ENCODE measurements around the gene RPA1. TPM values are rescaled to one million over a fixed set of nuclear protein-coding genes. Genes with fewer than 3 reads are reported as not detected.

Gene RPA1
- total RNA-seq, 1 experiment from 2014 or later, result 201 TPM

DNA sequence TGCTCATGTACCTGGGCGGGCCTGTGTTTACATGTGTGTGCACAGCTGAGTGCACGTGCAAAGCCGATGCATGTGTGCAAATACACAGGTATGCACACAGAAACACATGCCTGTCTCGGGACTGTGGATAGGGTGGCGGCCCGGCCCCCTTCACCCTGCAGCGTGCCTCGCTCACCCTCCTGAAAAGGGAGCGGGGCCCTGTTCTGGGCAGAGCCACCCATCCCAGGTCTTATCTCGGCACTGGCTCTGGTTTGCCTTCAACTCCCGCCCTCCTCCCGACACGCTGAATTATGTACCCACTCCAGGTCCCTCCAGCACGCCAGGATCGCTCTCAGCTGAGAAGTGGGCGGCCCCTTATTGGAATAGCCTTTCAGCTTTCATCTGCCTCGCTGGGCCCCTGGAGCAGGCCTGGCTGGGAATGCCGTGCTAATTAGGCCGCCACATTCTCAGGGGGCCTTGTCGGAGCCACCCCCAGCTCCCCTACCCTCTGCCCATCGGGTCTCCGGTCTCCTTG is 117.5 kb downstream of the RPA1 start:
- TF ChIP-seq, protein P1, sequence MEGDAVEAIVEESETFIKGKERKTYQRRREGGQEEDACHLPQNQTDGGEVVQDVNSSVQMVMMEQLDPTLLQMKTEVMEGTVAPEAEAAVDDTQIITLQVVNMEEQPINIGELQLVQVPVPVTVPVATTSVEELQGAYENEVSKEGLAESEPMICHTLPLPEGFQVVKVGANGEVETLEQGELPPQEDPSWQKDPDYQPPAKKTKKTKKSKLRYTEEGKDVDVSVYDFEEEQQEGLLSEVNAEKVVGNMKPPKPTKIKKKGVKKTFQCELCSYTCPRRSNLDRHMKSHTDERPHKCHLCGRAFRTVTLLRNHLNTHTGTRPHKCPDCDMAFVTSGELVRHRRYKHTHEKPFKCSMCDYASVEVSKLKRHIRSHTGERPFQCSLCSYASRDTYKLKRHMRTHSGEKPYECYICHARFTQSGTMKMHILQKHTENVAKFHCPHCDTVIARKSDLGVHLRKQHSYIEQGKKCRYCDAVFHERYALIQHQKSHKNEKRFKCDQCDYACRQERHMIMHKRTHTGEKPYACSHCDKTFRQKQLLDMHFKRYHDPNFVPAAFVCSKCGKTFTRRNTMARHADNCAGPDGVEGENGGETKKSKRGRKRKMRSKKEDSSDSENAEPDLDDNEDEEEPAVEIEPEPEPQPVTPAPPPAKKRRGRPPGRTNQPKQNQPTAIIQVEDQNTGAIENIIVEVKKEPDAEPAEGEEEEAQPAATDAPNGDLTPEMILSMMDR (conservative IDR thresholded peaks at IDR 0.05), result no peak
- no peak for TF ChIP-seq EZH2 (IDR thresholded peaks at IDR 0.05; ENCODE audit: low read depth)

DNA sequence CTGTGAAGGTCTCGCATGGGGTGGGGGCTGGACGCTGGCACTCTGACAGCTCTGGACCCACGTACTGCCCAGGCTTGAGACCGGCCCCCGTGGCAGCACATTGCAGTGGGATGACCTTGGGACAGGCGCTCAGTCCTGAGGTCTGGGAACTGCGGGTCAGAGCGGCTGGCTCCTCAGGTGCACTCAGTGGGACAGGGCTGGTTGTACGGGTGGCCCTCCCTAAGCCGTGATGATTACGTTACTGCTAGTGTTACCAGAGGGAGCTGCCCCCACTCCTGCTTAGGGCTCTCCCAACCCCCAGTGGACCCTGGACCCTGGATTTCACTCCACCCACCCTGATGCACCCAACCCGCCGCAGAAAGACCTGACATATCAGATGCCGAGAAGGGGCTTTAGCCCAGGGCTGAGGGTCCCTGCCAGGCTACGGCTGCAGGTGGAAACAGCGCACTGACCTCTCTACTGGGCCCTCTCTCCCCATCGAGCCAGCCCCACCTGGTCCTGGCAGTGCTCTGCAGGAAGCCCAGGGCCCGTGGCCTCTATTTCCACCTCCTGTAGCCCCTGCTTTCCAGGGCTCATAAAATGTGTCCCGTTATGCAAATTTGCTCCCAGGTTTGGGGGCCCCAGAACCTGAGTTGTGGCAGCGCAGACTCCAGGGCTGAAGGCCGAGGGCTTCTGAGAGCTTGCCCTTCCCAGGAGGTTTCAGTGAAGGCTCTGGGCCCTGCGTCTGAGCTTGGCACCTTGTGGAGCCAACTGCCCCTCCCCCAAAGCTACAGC is 118.1 kb downstream of the RPA1 start:
- Histone ChIP-seq H3K27me3 (ENCODE audit: insufficient read depth, low read depth) (no peaks in the 10 kb centered on the region), H3K4me1 (replicated peaks; ENCODE audit: insufficient read depth) (no peaks in the 10 kb centered on the region), H3K36me3 (ENCODE audit: low read depth) (no peaks in the 10 kb centered on the region), H4K20me1 (ENCODE audit: insufficient read depth) (no peaks in the 10 kb centered on the region), H3K4me2 (no peak overlapping the region), H3K79me2 (ENCODE audit: low read depth) (no peaks in the 10 kb centered on the region), H3K27ac (no peak overlapping the region), H3K9me3 (ENCODE audit: insufficient read depth, low read depth) (no peaks in the 10 kb centered on the region), H2AFZ (no peak overlapping the region), H3K9me2 (ENCODE audit: insufficient read depth) (no peaks in the 10 kb centered on the region), H3F3A (ENCODE audit: insufficient read depth, low read depth) (peaks cover 14% of the 10 kb centered on the region; the same call in 1 of the 2 replicates), H3K4me3 (no peak overlapping the region)
- no TSS peak for BruUV-seq (replicated peaks)
- POLR2A ChIA-PET (ENCODE audit: unreplicated experiment), result no interaction called here
- intact Hi-C loops (cut with micrococcal nuclease; ENCODE audit: unreplicated experiment), result no loop called here
- no peak for TF ChIP-seq EZH2 (IDR thresholded peaks at IDR 0.05; ENCODE audit: low read depth)
- TF ChIP-seq, protein P1 (conservative IDR thresholded peaks at IDR 0.05), result no peak
- CTCF ChIA-PET, result no interaction called here
- DNase-seq, result no peak

More for the DNA sequence above, 117.5 kb downstream of the RPA1 start:
- DNase-seq, result no peak
- Histone ChIP-seq H3K79me2 (ENCODE audit: low read depth) (no peaks in the 10 kb centered on the region), H3K4me2 (no peak overlapping the region), H3K9me2 (ENCODE audit: insufficient read depth) (no peaks in the 10 kb centered on the region), H3F3A (ENCODE audit: insufficient read depth, low read depth) (peaks cover 14% of the 10 kb centered on the region; the same call in 1 of the 2 replicates), H3K4me1 (replicated peaks; ENCODE audit: insufficient read depth) (no peaks in the 10 kb centered on the region), H4K20me1 (ENCODE audit: insufficient read depth) (no peaks in the 10 kb centered on the region), H3K9me3 (ENCODE audit: insufficient read depth, low read depth) (no peaks in the 10 kb centered on the region), H2AFZ (no peak overlapping the region), H3K36me3 (ENCODE audit: low read depth) (no peaks in the 10 kb centered on the region), H3K27ac (no peak overlapping the region), H3K27me3 (ENCODE audit: insufficient read depth, low read depth) (no peaks in the 10 kb centered on the region), H3K4me3 (no peak overlapping the region)
- ChIA-PET CTCF (no interaction called here), POLR2A (ENCODE audit: unreplicated experiment) (no interaction called here)
- BruUV-seq (replicated peaks), result no TSS peak
- intact Hi-C loops (cut with micrococcal nuclease; ENCODE audit: unreplicated experiment), result no loop called here

DNA sequence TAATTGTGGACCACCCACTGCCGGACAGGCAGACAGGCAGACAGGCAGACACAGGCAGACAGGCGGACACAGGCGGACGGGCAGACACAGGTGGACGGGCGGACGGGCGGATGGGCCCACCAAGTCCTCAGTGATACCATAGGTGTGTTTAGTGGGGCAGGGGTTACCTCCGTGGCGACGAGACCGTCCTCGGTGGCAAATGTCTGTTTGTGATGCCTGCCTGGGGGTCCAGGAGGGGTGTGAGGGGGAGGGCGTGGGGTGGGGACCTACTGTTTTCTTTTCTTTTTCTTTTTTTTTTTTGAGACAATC is 118.7 kb downstream of the RPA1 start:
- BruUV-seq (replicated peaks), result no TSS peak
- intact Hi-C loops (cut with micrococcal nuclease; ENCODE audit: unreplicated experiment), result no loop called here
- H3K79me2 ChIP-seq (ENCODE audit: low read depth), result no peaks in the 10 kb centered on the region
- H3K9me2 ChIP-seq (ENCODE audit: insufficient read depth), result no peaks in the 10 kb centered on the region; the same call in 1 of the 2 replicates
- DNase-seq, result no peak
- ChIA-PET CTCF (no interaction called here), POLR2A (ENCODE audit: unreplicated experiment) (no interaction called here)
- peaks cover 14% of the 10 kb centered on the region; the same call in 1 of the 2 replicates for H3F3A ChIP-seq (ENCODE audit: insufficient read depth, low read depth)
- H3K4me3 ChIP-seq, result no peak overlapping the region
- no peak overlapping the region for H3K27ac ChIP-seq
- H3K9me3 ChIP-seq (ENCODE audit: insufficient read depth, low read depth), result no peaks in the 10 kb centered on the region
- no peaks in the 10 kb centered on the region for H4K20me1 ChIP-seq (ENCODE audit: insufficient read depth)
- TF ChIP-seq EZH2 (IDR thresholded peaks at IDR 0.05; ENCODE audit: low read depth), result no peak
- TF ChIP-seq, protein P1 (conservative IDR thresholded peaks at IDR 0.05), result no peak
- H3K36me3 ChIP-seq (ENCODE audit: low read depth), result no peaks in the 10 kb centered on the region
- H2AFZ ChIP-seq, result no peak overlapping the region
- no peaks in the 10 kb centered on the region for H3K27me3 ChIP-seq (ENCODE audit: insufficient read depth, low read depth)
- H3K4me1 ChIP-seq (replicated peaks; ENCODE audit: insufficient read depth), result no peaks in the 10 kb centered on the region
- H3K4me2 ChIP-seq, result no peak overlapping the region

Other genes with a start within 250 kb of the RPA1 start
- 6.8 and 9.3 TPM in 2 replicates for gene SLC43A2, start 201.2 kb upstream of the RPA1 start, total RNA-seq (2021)
- 2.2 and 2.7 TPM in 2 replicates for gene SCARF1, start 184.3 kb upstream of the RPA1 start, total RNA-seq (2021)
- 9.6 and 11.5 TPM in 2 replicates for gene RILP, start 180.1 kb upstream of the RPA1 start, total RNA-seq (2021)
- 437 and 496 TPM in 2 replicates for gene PRPF8, start 145.1 kb upstream of the RPA1 start, total RNA-seq (2021)
- gene TLCD2, start 119.6 kb upstream of the RPA1 start, total RNA-seq (2021), result 6.1 and 6.7 TPM in 2 replicates
- 20.2 and 20.5 TPM in 2 replicates for gene WDR81, start 105.3 kb upstream of the RPA1 start, total RNA-seq (2021)
- 9.5 and 10.5 TPM in 2 replicates for gene SERPINF2, start 87.1 kb upstream of the RPA1 start, total RNA-seq (2021)
- 0.57 and 0.75 TPM in 2 replicates for gene SERPINF1, start 67.9 kb upstream of the RPA1 start, total RNA-seq (2021)
- 19.0 and 23.3 TPM in 2 replicates for gene SMYD4, start 103 bp upstream of the RPA1 start, total RNA-seq (2021)
- gene RTN4RL1, start 195.3 kb downstream of the RPA1 start, total RNA-seq (2021), result 0.13 and 0.35 TPM in 2 replicates
- 36.7 and 44.9 TPM in 2 replicates for gene DPH1, start 200.1 kb downstream of the RPA1 start, total RNA-seq (2021)
- 34.4 and 35.4 TPM in 2 replicates for gene OVCA2, start 212.0 kb downstream of the RPA1 start, total RNA-seq (2021)
- 0.63 and 1.6 TPM in 2 replicates for gene HIC1, start 225.1 kb downstream of the RPA1 start, total RNA-seq (2021)

Measured in PC-9 (cell line).